ENCODE results near the gene DR1.
"Not testable (repeated sequence)": the region's sequence is repeated elsewhere in the genome, so short reads cannot be mapped to it uniquely, and the experiment has no call there.

DR1 gene

DNA sequence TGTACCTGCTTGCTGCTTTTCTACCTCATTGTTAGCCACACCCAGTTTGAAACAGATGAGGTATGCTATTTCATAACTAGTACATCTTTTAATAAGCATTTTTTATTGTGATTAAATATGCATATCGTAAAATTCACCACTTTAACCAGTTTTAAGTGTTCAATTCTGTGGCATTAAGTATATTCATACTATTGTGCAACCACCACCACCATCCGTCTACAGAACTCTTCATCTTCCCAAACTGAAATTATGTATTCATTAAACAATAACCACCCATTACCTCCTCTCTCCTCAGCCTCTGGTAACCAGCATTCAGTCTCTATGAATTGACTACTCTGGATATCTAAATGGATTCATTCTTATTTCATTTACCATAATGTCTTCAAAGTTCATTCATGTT is 20.1 kb downstream of the DR1 start:
- H3K27ac ChIP-seq, result no peak overlapping the region
- DNase-seq (ENCODE audit: low read depth, low spot score), result no peak

DNA sequence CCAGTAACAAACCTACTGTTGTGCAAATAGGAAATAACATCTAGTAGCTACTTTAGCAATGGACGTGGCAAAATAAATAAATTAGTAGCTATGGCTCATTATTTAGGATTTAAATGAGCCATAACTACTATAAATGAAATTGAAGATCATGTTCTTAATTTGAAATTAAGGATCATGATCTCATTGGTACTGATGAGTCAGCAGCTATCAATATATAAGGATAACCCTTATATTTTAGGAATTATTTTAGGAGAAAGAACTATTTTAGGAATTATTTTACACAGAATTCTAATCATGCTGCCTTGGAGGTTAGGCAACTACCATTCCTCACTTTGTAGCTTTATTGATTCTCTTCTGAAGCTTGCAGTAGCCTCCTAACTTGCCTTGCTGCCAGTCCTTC is 24.0 kb downstream of the DR1 start:
- DNase-seq (ENCODE audit: low read depth, low spot score), result no peak
- no peak overlapping the region for H3K27ac ChIP-seq

DNA sequence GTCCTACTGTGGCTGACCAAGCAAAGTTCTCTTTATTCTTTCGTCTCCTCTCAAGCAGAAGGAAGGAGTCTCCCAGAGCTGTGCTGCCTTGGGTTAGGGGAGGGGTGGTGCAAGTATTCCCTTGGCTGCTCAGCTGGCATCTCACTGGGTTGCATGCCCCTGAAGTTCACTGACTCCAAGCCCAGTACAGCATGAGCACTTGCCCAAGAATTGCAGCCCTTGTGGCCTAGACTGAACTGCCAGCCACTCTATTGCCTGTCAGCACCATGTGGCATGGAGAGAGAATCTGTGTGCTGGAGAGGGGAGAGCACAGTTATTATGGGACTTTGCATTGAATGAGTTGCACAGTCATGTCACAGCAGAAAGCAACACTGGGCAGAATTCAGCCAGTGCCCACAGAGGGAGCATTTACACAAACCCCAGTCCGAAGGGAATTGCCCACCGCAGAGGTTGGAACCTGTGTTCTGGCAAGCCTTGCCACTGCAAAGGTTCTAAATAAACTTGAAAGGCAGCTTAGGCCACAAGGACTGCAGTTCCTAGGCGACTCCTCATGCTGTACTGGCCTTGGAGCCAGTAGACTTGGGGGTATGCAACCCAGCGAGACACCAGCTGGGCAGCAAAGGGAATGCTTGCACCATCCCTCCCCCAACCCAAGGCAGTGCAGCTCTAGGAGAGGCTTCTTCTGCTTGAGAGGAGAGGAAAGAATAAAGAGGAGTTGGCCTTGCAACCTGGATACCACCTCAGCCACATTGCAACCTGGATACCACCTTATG is 28.8 kb downstream of the DR1 start:
- DNase-seq (ENCODE audit: low read depth, low spot score), result no peak
- no peak overlapping the region for H3K27ac ChIP-seq

DNA sequence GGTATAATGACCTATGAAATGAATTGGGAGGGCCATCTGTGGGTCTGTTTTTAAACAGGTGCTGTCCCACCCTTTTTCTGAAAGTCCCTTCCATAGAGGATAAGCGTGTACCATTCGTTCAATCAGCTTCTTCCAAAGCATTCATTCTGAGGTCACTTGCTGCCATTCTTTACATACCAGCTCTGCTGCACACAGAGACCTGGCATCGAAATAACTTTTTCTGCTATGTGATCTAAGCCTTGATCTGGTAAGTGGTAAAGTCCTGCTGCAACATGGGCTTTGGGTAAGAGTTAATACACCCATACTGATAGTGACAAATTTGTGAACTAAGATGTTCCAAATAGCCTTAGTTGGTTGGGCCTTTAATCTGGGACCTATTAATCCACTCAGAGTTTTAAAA is 38.9 kb downstream of the DR1 start:
- DNase-seq (ENCODE audit: low read depth, low spot score), result no peak
- no peak overlapping the region for H3K27ac ChIP-seq

DNA sequence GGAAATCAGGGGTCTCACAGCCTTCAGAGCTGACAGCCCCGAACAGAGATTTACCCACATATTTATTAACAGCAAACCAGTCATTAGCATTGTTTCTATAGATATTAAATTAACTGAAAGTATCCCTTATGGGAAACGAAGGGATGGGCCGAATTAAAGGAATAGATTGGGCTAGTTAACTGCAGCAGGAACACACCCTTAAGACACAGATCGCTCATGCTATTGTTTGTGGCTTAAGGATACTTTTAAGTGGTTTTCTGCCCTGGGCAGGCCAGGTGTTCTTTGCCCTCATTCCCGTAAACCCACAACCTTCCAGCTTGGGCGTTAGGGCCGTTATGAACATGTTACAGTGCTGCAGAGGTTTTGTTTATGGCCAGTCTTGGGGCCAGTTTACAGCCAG is 40.6 kb downstream of the DR1 start:
- DNase-seq (ENCODE audit: low read depth, low spot score); H3K27ac ChIP-seq: not testable (repeated sequence)

DNA sequence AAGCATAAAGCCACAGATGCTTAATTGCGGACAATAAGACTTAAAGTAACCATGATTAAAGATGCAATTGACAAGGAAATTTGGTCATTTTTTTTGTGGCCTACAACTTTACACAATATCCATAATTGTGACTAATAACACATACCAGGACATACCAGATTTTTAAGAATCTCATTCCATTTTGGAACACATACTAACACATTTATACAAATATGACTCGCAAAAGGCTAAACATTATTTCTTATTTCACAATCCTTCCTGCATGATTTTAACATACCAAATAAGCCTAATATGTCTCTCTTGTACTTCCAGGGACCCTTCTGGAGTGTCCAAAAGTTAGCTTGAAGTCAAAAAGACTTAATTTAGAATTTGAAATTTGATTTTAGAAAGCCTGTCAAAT is 48.8 kb downstream of the DR1 start:
- no peak for DNase-seq (ENCODE audit: low read depth, low spot score)
- H3K27ac ChIP-seq, result no peak overlapping the region

DNA sequence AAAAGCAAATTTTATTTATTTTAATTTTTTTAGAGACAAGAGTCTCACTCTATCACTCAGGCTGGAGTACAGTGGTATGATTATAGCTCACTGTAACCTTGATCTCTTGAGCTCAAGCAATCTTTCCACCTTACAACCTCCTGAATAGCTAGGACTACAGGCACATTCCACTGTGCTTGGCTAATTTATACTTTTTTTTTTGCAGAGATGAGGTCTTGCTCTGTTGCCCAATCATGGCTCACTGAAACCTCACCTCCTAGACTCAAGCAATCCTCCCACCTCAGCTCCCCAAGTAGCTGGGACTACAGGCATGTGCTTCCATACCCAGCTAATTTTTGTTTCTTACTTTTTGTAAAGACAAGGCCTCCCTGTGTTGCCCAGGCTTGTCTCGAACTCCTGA is 49.5 kb downstream of the DR1 start:
- DNase-seq (ENCODE audit: low read depth, low spot score), result no peak
- H3K27ac ChIP-seq, result no peak overlapping the region

DNA sequence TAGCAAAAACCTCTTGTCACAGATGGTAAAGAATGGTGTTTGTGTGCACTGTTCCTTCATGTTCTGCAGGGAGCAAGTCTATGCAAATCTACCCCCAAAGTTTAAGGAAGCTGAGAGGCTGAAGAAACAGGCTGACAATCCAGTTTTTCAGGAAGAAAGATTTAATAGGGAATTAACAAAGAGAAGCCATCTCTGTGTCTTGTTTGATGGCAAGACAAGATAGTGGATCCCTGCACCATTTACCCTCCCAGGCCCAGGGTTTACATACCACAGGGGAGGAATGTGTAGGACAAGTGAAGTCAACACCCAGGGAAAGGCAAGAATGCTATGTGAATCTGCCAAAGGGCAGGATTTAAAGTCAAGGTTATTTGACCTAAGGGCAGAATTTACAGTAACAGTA is 54.1 kb downstream of the DR1 start:
- H3K27ac ChIP-seq, result no peak overlapping the region
- no peak for DNase-seq (ENCODE audit: low read depth, low spot score)

DNA sequence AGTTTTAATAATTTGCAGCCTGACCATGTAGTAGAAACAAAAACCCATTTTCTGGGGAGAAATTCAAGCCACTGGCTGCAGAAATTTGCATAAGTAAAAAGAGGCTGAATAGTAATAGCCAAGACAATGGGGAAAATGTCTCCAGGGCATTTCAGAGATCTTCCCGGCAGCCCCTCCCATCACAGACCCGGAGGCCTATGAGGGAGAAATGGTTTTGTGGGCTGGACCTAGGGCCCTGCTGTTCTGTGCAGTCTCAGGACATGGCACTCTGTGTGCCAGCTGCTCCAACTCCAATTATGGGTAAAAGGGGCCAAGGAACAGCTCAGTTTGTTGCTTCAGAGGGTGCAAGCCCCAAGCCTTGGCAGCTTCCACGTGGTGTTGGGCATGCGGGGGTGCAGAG is 62.5 kb downstream of the DR1 start:
- DNase-seq (ENCODE audit: low read depth, low spot score), result no peak
- no peak overlapping the region for H3K27ac ChIP-seq

DNA sequence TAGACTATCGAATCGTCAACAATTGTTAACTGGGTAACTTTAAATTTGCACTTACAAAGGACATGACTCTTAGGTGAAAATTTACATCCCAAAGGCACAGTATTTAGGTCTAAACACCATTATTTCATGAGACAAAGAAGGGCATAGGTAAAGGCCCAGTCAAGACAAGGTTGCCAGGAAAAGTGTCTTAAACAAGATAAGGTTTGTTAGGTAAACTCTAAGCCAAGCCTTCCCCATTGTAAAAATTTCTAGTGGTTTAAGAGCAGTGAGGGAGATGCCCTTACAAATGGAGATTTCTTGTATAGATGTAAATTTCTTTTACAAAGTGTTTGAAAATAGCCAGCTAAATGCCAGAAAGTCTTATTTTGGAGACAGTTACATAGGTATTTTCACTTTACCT is 65.3 kb downstream of the DR1 start:
- DNase-seq (ENCODE audit: low read depth, low spot score), result no peak
- H3K27ac ChIP-seq, result no peak overlapping the region

DNA sequence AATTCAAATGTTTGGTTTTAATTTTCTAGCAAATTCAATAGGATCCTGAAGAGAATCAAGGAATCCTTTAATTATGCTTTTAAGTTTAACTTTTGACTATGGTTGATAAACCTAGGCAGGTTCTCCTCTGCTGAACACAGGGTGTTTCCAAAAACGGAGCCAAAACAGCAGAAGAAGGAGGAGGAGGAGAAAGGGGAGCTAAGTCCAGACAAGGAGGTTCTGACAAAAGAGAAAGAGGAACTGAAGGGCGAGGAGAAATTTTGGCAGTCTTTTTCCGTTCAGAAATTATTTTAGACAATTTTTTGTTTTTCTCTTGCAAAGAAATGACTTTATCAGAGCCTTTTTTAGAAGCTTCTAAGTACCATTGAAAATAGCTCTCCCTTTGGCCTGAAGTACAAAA is 69.0 kb downstream of the DR1 start:
- H3K27ac ChIP-seq, result no peak overlapping the region
- DNase-seq (ENCODE audit: low read depth, low spot score), result no peak

DNA sequence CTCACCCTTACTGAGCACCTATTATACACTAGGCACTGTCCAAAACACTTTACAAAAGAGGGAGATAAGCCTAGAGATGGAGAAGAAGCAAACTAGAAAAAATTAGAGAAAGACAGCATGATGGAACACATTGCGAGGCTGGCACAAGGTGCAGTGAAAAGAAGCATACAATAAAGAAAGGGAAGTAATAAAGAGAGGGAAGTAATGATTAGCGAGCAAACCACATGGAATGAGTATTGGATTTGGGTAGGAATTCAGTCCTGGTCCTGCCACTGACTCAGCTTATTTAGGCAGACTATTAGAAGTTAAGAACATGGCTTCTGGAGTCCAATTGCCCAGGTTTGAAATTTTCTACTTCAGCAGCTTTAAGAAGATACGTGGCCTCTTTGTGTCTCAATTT is 69.6 kb downstream of the DR1 start:
- DNase-seq (ENCODE audit: low read depth, low spot score), result no peak
- no peak overlapping the region for H3K27ac ChIP-seq

DNA sequence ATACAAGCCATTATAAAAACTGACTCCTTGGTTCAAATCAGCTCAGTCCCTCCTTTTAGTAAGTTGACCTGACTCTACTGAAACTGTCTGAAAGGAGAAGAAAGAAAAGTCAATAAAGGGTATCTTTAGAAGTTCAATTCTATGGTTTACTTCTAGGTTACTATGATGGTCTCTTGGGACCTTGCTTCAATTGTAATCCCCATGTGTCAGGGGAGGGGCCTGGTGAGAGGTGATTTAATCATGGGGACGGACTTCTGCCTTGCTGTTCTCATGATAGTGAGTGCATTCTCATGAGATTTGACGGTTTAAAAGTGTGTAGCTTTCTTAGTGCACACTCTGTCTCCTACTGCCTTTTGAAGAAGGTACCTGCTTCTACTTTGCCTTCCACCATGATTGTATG is 70.5 kb downstream of the DR1 start:
- H3K27ac ChIP-seq, result no peak overlapping the region
- no peak for DNase-seq (ENCODE audit: low read depth, low spot score)

All from epithelial cell of prostate (primary cell).